ENCODE measurements around the gene ARSG.
"Not testable (repeated sequence)": the region's sequence is repeated elsewhere in the genome, so short reads cannot be mapped to it uniquely, and the experiment has no call there.

ARSG gene

DNA sequence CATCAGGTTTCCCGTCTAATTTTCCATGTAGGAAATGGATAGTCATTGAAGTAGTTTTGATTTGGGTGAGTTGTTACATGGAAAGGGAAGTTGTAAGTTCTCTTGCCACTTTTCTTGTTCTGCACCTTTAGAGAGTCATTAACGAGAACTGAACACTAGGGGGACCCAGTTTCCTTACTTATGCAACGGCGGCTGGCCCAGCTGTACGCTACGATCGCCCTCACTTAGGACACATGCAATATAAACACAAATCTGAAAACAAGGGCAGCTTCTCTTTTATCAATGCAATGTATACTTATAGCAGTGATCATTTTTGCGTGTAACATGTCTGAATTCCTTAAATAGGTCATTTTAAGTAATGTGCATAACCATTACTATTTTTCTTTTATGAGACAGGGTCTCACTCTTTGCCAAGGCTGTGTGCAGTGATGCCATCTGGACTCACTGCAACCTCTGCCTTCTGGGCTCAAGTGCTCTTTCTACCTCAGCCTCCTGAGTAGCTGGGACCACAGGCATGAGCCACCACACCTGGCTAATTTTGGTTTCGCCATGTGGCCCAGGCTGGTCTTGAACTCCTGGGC is 28.1 kb upstream of the ARSG start:
- DNase-seq (ENCODE audit: low read depth), result not testable (repeated sequence)

DNA sequence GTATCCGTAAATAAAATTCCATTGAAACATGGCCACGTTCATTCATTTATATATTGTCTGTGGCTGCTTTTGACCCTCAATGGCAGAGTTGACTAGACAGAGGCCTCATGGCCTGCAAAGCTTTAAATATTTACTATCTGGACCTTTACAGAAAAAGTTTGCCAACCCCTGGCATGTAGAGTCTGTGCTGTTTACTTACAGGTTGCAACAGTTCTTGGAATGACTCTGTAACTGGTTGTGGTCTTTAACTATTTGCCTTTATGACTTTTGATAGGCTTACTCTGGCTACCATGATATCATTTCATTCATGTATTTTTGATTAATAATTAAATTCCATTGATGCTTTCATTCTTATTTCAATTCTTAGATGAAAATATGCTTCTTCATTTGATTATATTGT is 25.5 kb upstream of the ARSG start:
- not testable (repeated sequence) for H3K4me3 ChIP-seq (ENCODE audit: low read depth, low read length); DNase-seq (ENCODE audit: low read depth)

More for the DNA sequence above, 28.1 kb upstream of the ARSG start:
- not testable (repeated sequence) for H3K4me3 ChIP-seq (ENCODE audit: low read depth, low read length)
- TF ChIP-seq, protein P1, sequence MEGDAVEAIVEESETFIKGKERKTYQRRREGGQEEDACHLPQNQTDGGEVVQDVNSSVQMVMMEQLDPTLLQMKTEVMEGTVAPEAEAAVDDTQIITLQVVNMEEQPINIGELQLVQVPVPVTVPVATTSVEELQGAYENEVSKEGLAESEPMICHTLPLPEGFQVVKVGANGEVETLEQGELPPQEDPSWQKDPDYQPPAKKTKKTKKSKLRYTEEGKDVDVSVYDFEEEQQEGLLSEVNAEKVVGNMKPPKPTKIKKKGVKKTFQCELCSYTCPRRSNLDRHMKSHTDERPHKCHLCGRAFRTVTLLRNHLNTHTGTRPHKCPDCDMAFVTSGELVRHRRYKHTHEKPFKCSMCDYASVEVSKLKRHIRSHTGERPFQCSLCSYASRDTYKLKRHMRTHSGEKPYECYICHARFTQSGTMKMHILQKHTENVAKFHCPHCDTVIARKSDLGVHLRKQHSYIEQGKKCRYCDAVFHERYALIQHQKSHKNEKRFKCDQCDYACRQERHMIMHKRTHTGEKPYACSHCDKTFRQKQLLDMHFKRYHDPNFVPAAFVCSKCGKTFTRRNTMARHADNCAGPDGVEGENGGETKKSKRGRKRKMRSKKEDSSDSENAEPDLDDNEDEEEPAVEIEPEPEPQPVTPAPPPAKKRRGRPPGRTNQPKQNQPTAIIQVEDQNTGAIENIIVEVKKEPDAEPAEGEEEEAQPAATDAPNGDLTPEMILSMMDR (IDR thresholded peaks at IDR 0.05; ENCODE audit: low read depth, low read length, missing control alignments), result peak; percentile 54

DNA sequence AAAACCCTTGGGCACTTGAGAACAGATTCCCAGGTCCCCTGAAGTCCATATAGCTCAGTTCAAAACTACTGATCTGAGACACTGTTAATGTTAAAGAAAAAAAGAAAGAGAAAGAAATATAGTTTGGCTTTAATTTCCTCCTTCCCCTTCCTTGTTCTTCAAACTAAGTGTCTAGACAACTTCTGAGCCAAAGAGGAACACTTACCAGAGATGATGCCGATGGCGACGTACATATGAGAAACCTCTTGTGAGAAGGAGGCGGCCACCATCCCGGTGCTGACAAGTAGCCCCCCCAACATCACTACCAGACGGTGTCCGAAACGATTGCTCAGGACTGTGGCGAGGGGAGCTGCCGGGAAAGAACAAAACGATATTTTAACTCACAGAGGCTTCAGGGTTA is 17.6 kb upstream of the ARSG start:
- no peak for DNase-seq (ENCODE audit: low read depth)
- TF ChIP-seq, protein P1 (IDR thresholded peaks at IDR 0.05; ENCODE audit: low read depth, low read length, missing control alignments), result no peak
- H3K4me3 ChIP-seq (ENCODE audit: low read depth, low read length), result no peak overlapping the region

- DNase-seq (ENCODE audit: low read depth); H3K4me3 ChIP-seq (ENCODE audit: low read depth, low read length): not testable (repeated sequence)
Measured at GRCh38 chr17:68276339-68276738, 15.0 kb upstream of the ARSG start.

GRCh38 chr17:68277807-68278206 is 13.5 kb upstream of the ARSG start:
- no peak for DNase-seq (ENCODE audit: low read depth)

DNA sequence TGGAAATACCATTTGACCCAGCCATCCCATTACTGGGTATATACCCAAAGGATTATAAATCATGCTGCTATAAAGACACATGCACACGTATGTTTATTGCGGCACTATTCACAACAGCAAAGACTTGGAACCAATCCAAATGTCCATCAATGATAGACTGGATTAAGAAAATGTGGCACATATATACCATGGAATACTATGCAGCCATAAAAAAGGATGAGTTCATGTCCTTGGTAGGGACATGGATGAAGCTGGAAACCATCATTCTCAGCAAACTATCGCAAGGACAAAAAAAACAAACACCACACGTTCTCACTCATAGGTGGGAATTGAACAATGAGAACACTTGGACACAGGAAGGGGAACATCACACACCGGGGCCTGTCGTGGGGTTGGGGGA is 9.3 kb upstream of the ARSG start:
- DNase-seq (ENCODE audit: low read depth); H3K4me3 ChIP-seq (ENCODE audit: low read depth, low read length): not testable (repeated sequence)

More at GRCh38 chr17:68277807-68278206, 13.5 kb upstream of the ARSG start:
- TF ChIP-seq, protein P1 (IDR thresholded peaks at IDR 0.05; ENCODE audit: low read depth, low read length, missing control alignments), result no peak
- no peak overlapping the region for H3K4me3 ChIP-seq (ENCODE audit: low read depth, low read length)

DNA sequence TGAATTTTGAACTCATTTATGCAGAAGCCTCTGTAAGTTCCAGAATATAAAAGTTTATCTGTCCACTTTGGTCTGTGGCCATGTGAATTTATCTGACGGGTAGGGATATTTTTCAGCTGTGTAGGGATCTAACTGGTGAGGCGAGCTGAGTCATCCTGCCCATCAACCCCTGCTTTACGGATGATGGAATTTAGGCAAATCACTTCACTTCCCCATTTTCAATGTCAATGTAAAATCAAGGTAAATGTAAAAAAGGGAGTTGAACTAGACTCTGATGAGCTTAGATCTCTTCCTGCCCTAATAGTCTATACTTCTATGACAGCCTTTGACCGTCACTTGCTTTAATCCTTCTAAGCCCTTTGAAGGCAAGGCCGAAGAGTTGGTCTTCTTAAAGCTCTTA is 2.9 kb upstream of the ARSG start:
- TF ChIP-seq, protein P1 (IDR thresholded peaks at IDR 0.05; ENCODE audit: low read depth, low read length, missing control alignments), result no peak
- H3K4me3 ChIP-seq (ENCODE audit: low read depth, low read length), result peak overlapping the region; percentile 91; the same call in 1 of the 2 replicates
- peak; percentile 76 for DNase-seq (ENCODE audit: low read depth)

DNA sequence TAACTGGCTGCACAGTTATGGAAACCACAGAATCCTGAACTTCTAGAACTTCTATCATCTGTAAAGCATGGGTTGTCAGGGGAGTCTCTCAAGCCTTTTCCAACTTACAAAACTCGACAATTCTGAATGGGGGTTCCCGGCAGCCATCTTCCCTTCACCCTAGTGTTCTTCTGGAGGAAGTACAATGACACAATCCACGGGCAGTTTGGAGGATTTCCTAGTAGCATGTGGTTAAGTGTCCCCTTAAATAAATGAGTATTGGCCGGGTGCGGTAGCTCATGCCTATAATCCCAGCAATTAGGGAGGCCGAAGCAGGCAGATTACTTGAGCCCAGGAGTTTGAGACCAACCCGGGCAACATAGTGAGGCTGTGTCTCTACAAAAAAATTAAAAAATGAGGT is 2.5 kb upstream of the ARSG start:
- DNase-seq (ENCODE audit: low read depth), result peak; percentile 68
- H3K4me3 ChIP-seq (ENCODE audit: low read depth, low read length), result peak overlapping the region; percentile 91

More for the DNA sequence above, 2.5 kb upstream of the ARSG start:
- TF ChIP-seq, protein P1 (IDR thresholded peaks at IDR 0.05; ENCODE audit: low read depth, low read length, missing control alignments), result peak; percentile 58

Measured in GM12864 (cell line).